Left forelimb (tissue), 1 donor: ENCODE measurements around the gene CISTR.
"Not testable (repeated sequence)": the region's sequence is repeated elsewhere in the genome, so short reads cannot be mapped to it uniquely, and the experiment has no call there.

Experiments
- DNase-seq: peaks from one replicate; pipeline ENCODE4 v3.0.0-alpha.2; 2018; ENCODE audit warnings: low spot score

CISTR gene

GRCh38 chr12:53751336-53752191 is at the start of gene CISTR:
Gene CISTR, minus strand, starts transcription at chr12:53751979.
- DNase-seq = peak; percentile 73

DNA sequence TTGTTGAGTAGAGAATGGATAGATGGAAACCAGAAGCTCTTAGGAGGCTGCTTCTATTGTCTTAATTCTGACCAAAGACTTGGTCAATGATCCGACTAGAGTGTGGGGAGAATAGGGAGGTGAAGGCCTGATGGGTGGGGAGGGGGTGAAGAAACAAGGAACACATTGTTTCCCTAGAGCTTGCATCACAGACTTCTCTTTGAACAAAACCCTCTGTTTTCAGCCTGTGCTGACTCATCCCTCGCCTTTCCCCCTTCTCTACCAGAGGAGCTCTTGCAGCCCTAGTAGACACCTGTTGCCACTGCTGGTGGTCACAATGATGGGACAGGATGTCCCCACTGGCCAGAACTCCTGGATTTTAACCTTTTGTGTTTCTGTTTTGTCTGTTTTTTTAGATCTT is 46.8 kb upstream of the CISTR start:
- DNase-seq = no peak

DNA sequence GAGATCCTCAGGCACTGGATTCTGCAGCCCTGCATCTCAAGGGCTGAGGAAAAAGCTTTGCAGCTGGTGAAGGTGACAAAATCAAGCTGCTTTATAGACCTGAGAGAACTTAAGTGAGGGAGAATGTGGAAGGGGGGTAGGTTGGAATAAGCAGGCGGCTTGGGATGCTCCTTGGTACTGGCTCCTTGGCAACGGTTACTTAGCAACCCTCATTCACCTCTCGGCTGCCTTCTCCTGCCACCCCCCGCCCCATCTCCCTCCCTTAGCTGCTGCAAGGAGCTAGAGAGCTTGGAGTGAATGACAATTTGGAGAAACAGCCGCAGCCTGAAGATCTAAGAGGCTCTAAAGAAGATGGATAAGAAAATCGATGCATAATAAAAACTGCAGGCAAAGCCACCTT is 44.1 kb upstream of the CISTR start:
- no peak for DNase-seq

DNA sequence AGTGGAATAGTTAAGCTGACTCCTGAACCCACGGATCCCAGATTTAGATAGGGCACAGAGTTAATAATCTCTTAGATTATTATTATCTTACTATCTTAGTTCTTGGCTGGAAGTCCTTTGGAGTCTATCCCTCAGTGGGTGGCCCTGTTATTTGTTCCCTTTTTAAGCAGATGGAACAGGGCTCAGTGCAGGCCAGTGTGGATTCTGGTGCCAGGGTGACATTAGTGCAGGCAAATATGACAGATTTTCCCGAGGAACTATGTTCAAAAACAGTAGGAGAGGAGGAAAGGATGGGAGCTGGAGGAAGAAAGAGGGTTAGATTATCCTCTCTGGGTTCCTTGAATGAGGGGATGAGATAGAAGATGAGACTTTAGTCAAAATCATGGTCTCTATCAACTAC is 41.4 kb upstream of the CISTR start:
- DNase-seq = no peak

DNA sequence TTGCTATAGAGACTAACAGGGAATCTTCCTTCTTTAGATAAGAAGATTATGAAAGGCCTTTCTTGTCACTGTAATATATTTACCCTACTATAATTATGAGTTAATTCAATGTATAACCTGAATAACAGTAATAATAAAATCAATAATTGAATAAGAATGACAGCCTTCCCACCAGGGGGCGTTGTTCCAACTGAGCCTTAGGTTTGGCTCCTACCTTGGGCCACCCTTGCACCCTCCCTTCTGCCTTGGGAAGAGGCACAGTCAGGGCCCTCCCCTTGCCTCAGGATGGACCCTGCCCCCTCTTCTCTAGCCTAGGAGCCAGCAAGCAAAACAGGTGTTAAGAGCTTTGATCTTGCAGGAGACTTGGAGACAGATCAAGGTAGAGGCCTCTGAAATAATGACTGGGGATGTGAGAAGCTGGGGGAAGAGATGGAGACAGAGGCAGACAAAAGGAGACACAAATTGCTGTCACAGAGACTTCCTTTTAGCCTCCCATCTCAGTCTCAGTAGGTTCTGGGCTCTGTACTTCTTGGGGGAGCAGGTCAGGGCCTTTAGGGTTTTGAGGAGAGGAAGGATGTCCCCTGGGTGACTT is 40.1 kb upstream of the CISTR start:
- no peak for DNase-seq

GRCh38 chr12:53789570-53789969 is 37.8 kb upstream of the CISTR start:
- DNase-seq = no peak

DNA sequence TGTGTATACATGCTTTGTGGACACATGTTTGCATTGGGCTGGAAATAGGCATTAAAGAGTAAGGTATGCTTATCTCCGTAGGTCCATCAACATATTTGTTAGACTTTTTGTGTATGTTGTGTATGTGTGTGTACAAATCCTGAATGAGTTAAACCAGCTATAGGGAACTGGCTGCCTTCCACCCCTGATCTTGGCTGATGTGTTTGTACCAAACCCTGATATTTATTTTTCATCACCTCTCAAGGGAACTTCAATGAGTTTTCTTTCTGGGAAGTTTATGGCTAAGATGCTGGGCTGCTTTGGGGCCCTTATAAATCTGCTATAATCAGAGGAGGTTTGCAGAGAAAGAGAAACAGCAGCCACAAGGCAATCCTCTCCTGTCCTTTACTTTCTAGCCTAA is 37.1 kb upstream of the CISTR start:
- no peak for DNase-seq

DNA sequence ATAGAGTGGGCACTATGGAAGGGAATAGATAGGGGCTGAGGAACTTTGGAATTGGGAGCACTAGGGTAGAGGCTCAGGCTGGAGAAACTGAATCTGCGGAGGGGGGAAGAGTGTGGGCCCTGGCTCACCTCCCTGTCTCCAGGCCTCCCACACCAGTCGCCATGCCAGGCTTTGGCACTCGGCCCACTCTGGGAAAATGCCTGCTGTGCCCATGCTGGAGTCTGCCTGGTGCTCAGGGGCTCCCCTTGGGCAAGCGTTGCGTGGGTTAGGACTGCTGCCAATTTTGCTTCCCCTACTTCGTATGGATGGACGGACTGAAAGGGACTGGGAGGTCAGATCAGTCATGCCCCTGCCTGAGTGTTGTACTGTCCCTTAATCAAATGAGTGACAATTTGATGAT is 34.6 kb upstream of the CISTR start:
- DNase-seq = no peak

DNA sequence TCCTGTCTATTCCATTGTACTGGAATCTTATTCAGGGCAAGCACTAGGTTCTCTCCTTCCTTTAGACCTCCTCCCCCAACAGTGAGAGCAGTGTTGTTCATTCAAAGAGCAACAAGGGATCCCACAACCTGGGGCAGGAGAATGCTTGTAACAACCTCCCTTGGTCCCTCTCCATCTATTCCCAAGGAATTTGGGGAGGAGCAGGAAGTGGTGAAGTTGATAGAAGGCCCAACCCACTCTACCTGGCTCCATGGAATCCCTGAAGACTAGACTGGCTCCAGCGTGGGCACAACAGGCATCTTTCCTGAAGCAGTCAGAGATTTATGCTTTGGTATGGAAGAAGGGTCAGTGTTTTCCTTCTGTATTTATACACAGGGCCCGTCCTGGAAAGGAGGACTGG is 33.4 kb upstream of the CISTR start:
- no peak for DNase-seq

DNA sequence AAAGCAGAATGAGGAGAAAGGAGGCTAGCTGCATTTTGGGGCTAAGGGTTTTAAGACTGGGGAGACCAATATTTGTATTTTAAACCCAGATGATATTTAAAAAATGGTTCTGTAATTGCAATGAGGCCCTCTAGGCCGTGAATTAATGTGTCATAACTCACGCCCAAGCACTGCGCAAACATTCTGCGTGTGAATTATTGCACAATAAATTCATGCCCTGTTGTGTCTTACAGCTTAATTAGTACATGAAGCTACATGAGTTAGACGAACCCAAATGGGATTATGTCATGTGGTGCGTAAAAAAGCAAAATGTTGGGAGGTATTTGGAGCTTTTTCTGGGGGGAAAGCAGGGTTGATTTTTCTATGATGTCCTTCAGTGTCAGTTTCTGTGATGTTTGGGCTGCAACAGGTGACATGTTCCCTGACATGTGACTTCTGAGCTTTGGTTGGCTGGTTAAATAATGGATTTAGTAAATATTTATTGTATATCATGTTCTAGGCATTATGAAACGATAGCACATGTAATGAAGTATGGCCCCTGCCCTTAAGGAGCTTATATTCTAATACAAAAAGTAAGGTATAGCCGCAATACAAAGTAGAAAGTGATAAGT is 30.4 kb upstream of the CISTR start:
- DNase-seq = no peak

DNA sequence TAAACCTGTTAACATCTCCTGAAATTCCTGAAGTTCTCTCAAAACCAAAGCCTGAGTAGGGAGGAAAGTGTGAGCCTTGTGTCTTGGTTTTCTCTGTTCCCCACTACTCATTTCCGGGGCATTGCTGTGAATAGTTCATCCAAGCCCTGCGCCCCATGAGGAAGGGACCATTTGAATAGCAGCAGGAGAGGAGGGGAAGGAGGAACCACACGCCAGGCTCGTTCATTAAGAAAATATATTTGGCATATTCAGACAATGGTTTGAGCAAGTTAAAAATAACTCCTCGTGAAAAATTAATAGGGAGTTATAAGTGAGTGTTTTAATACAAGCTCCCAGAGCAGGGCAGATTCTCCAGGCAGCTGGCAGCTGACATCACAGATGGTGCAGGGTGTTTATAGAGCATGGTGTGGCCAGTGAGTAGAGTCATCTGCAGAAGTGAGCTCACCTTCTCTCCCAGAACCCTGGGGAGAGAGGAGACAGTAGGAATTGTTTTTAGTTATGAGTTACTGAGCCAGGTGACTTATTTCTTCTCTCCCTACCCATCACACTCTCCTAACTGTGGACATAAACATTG is 29.5 kb upstream of the CISTR start:
- no peak for DNase-seq

DNA sequence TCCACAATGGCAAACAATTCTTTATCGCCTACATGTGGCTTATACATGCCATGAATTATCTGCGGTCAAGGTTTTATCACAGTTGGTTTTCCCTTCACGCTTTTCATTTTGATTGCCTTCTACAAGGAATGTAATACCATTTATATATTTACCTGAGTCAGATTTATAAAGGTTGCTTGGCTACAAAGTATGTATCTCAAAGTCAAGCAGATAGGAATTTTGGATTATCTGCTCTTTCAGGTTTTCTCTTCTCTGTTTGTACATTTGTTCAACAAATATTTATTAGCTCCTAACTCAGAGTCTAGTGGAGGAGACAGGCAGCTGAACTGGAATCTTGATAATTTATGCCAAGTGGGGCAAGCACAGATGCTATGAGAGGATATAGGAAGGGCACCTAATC is 28.5 kb upstream of the CISTR start:
- no peak for DNase-seq

- not testable (repeated sequence) for DNase-seq
These were observed 27.9 kb upstream of the CISTR start for GRCh38 chr12:53779679-53780078.

DNA sequence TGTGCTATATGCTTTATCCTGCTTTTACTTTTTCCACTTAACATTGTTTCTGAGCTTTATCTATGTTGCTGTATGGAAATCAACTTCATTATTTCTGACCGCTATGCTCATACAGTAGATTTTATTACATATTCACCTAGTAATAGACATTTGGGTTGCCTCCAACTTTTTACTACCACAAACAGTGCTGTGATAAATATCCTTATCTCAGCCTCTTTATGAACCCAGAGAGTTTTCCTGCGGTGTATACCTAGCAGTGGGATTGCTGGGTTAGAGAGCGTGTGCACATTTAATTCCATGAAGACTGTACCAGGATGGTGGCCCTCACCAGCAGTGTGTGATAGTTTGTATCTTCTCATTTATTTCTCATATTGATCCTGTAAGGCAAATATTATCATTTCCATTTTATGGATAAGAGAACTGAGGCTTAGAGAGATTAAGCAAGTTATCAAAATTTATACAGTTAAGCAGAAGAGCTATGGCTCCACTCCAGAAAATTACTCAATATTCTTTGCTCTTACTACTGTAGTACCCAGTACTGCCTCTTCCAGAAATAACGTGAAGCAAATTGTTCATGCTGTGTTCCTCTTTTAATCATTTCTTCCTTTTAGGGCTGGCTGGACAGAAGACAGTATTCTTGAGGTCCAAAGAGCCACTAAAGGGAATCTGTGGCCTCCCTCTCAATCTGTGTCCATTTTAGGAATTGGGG is 26.3 kb upstream of the CISTR start:
- DNase-seq = no peak

DNA sequence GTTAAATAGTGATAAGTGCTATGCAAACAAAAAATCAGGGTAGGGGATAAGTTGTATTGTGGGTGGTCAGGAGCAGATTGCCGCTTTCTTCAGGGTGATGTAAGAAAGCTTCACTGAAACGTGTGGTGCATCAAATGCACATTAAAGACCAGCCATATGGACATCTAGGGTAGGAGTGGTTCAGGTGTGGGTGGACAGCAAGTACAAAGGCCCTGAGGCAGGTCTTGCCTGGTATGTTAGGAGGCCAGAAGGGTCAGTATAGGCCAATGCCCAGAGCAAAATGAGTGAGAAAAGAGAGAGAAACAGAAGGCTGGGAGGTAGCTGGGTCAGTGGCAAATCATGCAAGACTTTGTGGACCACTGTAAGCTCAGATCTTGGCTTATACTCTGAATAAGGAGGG is 25.6 kb upstream of the CISTR start:
- no peak for DNase-seq

DNA sequence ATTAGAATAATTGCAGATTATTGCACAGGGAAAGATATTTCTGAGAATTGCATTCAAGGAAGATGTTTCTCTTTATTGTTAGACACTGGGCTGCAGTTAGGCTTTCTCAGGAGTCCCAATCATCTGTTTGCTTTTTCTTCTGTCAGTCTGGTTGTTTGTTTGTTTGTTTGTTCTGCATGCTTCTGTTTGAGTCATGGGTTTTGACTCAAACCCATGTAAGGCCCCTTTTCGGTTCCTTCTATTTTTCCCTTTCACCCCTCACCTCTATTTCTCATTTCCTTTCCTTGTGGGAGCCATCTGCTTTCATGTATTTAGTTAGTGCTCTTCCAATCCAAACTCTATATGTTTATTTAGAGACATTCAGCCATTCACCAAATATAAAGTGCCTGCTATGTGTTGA is 25.1 kb upstream of the CISTR start:
- DNase-seq = no peak

GRCh38 chr12:53775478-53776145 is 23.8 kb upstream of the CISTR start:
- DNase-seq = no peak

DNA sequence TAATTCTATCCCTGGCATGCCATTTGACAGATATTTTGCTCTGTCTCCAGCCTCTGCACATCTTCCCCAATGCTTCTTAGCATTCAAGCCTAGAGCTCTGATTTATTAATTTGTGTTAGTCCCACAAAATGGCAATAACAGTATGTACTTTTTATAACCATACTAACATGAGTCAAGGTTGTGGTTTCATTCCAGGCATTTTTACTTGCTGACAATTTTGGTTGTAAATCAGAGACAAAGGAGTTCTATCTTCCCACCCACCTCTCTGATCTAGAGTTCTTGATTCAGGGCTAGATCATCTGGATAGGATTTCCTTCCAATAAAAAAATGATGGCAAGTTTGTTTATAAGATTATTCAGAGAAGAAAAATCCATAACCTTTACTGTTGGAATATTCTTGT is 18.5 kb upstream of the CISTR start:
- no peak for DNase-seq

DNA sequence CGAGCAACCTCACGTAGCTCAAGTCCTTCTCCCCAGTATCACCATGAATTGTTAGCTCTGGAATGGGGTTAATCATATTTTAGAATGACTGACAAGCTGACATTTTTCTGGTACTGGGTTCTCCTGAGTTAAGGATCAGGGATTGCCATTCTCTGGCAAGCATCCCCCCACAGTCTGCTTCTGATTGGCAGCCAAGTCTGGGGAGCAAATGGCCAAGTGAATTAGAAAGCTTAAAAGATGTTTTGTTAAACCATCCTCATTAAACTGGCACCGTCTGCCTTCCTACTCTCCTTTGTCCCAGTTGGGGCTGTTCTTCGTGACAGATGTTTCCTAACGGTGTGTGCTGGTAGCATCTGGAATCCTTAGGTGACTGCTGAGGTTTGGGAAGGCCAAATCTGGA is 17.2 kb upstream of the CISTR start:
- DNase-seq = no peak

GRCh38 chr12:53766881-53767280 is 15.1 kb upstream of the CISTR start:
- no peak for DNase-seq

DNA sequence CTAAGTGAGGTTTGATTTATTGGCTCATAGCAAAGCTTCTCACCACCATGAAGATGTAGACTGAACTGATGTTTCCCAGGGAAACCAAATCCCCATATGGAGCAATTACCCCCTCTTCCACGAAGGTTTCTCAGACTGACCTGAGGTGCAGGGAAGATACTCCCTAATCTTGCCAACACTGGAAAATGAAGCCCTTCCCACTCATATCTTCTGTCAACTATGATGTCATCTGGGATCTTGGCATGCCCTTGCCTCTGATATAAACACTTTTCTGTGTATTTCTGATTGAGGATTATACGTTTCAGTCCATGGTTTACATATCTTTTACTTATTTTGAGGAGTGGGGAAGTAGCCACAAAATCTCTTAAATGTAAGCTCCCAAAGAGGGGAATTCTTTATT is 14.1 kb upstream of the CISTR start:
- no peak for DNase-seq

GRCh38 chr12:53764615-53765014 is 12.8 kb upstream of the CISTR start:
- DNase-seq = no peak
